Epithelial cell of proximal tubule (primary cell): Measurements from ENCODE around the gene MAP3K7CL. TPM values are rescaled to one million over a fixed set of nuclear protein-coding genes. Genes with fewer than 3 reads are reported as not detected.

Experiments used
- DNase-seq: peaks from one replicate; pipeline ENCODE4 v3.0.0-alpha.2; 2011; ENCODE audit warnings: low read depth
- H3K4me3 ChIP-seq: 2 replicates; pipeline ENCODE4 v1.5.1; 2011; ENCODE audit warnings: low read depth, mild to moderate bottlenecking, low read length
- total RNA-seq: library from RNA; depleted of rRNA; stranded (reverse); fragments of >200 nt; gene quantifications from 2 replicates; pipeline ENCODE4 v1.2.3, GENCODE V29; 2015
- TF ChIP-seq, protein P1 (sequence below): conservative IDR thresholded peaks from 2 replicates; pipeline ENCODE4 v1.5.1; 2012; ENCODE audit warnings: low read depth, mild to moderate bottlenecking, low read length

Gene MAP3K7CL
- total RNA-seq, 1 donor from 2014 or later: 0.92 TPM

DNA sequence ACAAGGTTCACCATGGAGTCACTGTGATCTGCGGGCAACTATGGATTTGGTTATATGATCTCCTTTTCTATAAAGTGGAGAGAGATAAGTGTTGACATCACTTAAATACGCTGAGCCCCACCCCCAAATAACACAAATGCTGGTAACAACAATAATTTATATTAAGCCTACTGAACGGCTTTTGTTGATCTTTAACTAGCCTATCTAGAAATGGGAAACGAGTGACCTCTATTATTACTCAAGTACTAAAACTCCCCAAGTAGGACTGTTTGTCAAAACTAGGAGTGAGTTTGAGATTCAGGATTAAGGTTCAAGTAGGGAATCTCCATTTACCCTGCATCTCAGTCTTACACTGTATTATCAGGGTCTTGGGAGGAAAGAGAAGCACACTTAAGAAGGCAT is 52.2 kb downstream of the MAP3K7CL start:
- DNase-seq: peak; percentile 59
- peak overlapping the region; percentile 51 for H3K4me3 ChIP-seq
- TF ChIP-seq, protein P1, sequence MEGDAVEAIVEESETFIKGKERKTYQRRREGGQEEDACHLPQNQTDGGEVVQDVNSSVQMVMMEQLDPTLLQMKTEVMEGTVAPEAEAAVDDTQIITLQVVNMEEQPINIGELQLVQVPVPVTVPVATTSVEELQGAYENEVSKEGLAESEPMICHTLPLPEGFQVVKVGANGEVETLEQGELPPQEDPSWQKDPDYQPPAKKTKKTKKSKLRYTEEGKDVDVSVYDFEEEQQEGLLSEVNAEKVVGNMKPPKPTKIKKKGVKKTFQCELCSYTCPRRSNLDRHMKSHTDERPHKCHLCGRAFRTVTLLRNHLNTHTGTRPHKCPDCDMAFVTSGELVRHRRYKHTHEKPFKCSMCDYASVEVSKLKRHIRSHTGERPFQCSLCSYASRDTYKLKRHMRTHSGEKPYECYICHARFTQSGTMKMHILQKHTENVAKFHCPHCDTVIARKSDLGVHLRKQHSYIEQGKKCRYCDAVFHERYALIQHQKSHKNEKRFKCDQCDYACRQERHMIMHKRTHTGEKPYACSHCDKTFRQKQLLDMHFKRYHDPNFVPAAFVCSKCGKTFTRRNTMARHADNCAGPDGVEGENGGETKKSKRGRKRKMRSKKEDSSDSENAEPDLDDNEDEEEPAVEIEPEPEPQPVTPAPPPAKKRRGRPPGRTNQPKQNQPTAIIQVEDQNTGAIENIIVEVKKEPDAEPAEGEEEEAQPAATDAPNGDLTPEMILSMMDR: no peak

DNA sequence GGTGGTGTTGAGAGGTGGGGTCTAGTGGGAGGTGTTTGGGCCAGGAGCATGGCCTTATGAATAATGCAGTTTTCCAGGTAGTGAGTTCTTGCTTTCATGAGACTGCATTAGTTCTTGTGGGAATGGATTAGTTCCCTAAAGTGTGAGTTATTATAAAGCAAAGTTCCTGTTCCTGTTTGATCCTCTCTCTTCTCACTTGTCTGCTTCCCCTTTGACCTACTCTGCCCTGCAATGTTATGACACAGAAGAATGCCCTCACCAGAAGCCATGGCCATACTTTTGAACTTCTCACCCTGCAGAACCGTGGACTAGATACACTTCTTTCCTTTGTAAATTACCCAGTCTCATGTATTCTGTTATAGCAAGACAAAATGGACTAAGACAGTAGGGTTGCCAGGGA is 53.6 kb downstream of the MAP3K7CL start:
- H3K4me3 ChIP-seq: no peak overlapping the region
- no peak for DNase-seq
- TF ChIP-seq, protein P1: no peak

DNA sequence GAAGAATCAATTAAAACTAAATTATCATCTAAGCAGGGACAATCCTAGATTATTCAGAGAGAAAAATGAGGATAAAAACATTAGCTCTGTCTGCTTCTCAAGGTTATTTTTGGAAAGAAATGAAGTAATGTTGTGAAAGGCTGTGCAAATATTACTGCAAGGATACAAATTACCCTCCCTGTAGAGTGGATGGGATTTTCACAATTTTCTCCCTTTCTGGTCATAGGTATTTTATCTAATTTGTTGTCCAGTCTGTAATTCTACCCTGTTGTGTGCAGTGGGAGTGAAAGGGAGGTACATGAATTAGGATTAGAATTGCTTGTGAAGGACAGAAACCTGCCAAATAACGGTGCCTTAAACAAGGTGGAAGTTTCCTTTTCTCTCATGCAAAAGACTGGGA is 54.7 kb downstream of the MAP3K7CL start:
- TF ChIP-seq, protein P1: no peak
- H3K4me3 ChIP-seq: no peak overlapping the region
- DNase-seq: no peak

DNA sequence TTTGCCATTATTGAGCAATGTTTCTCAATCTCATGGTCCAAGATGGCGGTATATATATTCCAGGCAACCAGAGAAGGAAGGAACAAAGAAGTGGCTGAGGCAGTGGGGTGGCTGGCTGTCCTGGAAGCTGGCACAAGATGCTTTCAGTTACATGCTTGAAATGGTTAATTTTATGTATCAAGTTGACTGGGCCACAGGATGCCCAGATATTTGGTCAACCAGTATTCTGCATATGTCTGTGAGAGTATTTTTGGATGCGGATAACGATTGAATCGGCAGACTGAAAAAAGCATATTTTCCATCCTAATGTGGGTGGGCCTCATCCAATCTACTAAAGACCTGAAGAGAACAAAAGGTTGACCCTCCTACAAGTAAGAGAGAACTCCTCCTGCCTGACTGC is 55.2 kb downstream of the MAP3K7CL start:
- TF ChIP-seq, protein P1: no peak
- no peak for DNase-seq
- H3K4me3 ChIP-seq: no peak overlapping the region

DNA sequence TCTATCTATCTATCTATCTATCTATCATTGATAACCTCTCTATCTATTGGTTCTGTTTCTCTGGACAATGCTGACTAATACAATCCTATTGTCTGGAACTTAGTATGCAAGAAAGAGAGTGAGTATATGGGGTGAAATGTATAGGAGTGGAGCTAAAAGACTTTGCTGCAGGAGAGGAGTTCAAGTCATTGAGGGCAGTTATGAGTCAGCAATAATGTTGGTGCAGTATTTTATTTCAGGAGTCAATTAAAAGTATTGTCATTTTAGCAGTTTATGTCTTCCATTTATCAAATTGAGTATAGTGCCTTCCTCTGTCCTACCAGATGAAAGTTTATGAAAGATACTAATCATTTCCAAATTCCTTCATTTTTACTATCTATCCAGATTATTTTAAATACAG is 55.8 kb downstream of the MAP3K7CL start:
- H3K4me3 ChIP-seq: no peak overlapping the region
- TF ChIP-seq, protein P1: no peak
- no peak for DNase-seq

DNA sequence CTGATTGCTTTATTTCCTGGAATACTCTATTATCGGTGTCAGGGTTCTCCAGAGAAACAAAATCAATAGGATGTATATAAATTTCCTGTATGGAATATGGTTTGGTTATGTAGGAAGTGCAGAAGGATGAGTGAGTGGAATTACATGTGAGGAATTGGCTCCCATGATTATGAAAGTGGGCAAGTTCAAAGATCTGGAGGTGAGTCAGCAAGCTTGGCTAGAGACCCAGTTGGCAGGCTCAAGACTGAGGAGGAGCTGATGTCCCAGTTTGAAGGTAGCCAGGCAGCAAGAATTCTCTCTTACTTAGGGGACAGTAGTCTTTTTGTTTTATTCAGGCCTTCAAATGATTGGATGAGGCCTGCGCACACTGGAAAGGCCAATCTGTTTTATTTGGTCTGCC is 57.5 kb downstream of the MAP3K7CL start:
- TF ChIP-seq, protein P1: no peak
- no peak overlapping the region for H3K4me3 ChIP-seq
- DNase-seq: peak; percentile 52

DNA sequence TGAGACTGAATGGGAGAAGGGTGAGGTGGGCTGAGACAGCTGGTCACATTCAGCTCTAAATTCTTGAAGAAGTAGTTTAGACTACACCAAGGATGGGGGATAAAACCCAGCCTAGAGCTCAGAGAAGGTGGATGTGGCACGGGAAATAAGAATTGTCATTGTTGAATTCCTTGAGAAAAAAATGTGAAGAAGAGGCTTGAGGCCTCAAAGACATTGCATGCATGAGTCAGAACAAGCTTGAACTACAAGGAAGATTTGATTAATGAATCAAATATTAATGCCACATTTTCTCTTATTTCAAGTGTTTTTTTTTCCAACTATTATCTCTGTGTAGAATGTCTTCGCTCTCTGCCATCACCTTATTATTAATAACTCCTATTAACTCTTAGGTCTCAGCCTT is 58.9 kb downstream of the MAP3K7CL start:
- H3K4me3 ChIP-seq: no peak overlapping the region
- no peak for DNase-seq
- TF ChIP-seq, protein P1: no peak
